GM18907 (cell line): Measurements from ENCODE around the gene CCDC69.
"Not testable (repeated sequence)": the region's sequence is repeated elsewhere in the genome, so short reads cannot be mapped to it uniquely, and the experiment has no call there.

Experiments used
- ATAC-seq: cut with Tn5 transposase; IDR thresholded peaks from one replicate; pipeline ENCODE4 v1.9.1; 2021; ENCODE audit warnings: mild to moderate bottlenecking, moderate library complexity; ENCODE audit not compliant: unreplicated experiment

The CCDC69 gene

DNA sequence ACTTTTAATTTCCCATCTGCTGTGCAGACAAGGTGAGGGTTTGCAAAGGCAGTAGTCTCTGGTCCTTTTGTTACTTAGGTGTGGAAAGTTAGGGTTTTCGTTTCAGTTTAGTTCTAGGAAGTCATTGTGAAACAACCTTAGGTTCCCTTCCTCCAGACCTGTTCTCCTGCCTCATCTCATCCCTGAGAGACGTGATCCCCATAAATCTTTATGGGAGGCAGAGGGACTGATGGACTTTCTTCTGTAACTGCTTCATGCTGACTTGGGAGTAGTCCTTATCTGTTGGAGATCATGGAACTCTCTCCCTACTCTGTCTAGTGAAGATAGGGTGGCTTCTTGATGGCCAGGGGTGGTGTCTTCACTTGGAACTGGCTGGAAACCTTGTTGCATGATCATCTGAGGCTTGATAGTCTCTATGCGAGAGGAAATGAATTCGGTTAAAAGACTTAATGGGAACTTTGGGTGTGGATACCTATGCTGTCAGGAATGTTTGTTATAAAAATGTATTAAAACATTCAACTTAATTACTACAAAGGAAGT, 21.9 kb upstream of the CCDC69 start:
- ATAC-seq = no peak

DNA sequence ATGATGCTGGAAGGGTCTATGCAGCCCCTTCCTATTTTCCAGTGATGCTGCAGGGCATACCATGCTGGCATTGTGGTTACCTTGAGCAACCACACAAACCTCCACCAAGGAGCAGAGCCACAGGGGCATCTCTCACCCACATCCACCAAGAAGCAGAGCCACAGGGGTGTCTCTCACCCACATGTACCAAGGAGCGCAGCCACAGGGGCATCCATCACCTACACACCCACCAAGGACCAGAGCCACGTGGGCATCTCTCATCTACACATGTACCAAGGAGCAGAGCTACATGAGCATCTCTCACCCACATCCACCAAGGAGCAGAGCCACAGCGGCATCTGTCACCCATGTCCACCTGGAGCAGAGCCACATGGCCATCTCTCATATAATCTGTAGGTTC, 20.3 kb upstream of the CCDC69 start:
- ATAC-seq = no peak

DNA sequence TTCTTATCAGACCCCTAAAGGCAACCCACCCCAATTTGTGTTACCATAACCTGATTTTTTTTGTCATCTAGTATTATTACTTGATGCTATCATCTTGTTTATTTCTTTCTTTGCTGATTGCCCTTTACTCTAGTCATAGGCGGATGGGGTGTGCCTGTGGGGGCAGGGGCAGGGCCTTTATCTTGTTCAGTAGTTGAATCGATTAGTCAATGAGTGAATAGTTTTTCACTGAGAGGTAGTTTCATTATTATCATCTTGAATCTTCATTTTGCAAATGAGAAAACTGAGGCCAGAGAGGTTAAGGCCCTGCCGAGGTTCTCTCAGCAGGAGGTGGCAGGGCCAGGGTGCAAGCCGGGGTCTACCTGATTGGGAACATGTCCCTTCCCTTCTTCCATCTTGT, 19.7 kb upstream of the CCDC69 start:
- ATAC-seq = no peak

DNA sequence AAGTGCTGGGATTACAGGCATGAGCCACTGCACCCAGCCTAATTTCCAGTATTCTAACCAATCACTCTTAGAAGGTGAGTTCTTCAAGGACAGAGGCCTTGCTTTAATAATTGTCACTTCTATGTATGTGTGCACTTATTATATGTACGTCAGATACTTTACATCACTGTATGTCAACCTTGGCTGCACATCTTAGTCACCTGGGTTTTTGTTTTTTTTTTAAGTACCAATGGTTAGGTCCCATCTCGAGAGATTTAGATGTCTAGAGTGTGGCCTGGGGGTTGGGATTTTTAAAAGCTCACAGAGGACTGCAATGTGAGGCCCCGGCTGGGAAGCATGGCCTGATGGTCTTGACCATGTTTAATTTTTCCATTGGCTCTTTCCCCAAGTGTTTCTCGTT, 19.2 kb upstream of the CCDC69 start:
- no peak for ATAC-seq

DNA sequence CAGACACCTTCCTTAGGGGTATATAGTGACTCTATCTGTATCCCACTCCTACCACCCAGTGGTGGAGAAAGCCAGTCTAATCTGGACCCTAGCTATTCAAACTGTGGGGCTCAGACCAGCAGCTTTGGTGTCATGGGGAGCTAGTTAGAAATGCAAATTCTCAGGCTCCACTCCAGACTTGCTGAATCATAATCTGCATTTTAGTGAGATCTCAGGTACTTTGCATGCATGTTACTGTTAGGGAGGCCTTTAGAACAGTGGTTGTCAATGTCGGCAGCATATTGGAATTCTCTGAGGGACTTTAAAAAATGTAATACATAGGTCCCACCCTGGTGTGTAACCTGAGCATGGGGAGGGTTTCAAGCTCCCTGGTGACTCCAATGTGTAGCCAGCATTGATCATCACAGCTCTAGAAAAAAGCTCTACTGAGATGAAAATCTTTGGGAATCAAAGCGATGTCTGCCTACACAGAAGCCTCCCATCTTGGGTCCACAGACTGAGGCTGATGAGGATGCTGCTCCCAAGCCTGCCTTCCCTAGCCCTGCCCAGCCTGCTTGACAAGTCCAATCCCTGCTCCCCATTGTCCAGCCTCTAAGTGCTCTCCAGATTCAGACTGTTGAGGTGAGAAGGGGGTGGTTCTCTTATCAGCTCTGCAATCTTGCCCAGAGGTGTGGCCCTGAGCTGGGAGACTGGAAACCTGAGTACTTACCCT, 17.2 kb upstream of the CCDC69 start:
- no peak for ATAC-seq

DNA sequence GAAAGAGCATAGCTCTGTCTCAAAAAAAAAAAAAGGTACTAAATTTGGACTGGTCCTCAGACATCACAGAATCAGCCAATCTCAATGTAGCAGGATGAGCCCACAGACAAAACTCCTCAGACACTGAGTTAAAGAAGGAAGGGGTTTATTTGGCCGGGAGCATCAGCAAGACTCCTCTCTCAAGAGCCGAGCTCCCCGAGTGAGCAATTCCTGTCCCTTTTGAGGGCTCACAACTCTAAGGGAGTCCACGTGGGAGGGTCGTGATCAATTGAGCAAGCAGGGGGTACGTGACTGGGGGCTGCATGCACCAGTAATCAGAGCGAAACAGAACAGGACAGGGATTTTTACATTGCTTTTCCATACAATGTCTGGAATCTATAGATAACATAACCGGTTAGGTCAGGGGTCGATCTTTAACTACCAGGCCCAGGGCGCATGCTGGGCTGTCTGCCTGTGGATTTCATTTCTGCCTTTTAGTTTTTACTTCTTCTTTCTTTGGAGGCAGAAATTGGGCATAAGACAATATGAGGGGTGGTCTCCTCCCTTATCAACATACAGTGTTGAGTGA, 16.5 kb upstream of the CCDC69 start:
- ATAC-seq = not testable (repeated sequence)

DNA sequence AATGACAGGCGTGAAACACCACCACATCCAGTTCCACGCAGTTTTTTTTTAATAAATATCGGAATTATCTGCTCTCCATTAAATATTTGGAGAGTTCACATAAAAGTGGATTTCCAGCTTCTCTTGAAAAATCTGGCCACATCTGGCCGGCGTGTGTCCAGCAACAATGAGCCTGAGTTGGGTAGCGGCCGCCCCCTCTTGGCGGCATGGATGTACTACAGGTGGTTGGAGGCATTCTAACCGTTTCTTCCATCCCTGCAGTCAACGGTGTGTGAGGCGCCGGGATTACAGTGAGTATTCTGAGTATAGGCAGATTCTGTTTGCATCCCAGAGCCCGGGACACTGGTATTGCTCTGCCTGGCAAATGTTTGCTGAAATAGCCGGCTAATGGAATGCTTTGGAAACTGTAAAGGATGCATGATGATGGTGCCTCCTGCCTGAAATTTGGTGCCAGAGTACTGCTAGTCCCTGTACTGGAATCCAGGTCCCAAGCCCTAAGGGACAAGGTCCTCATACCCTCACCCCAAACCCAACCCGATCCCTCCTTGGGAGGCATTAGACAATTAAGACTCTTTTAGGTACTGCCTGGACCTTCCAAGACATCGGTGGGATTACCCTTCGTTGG, 15.5 kb upstream of the CCDC69 start:
- ATAC-seq = peak; percentile 51

DNA sequence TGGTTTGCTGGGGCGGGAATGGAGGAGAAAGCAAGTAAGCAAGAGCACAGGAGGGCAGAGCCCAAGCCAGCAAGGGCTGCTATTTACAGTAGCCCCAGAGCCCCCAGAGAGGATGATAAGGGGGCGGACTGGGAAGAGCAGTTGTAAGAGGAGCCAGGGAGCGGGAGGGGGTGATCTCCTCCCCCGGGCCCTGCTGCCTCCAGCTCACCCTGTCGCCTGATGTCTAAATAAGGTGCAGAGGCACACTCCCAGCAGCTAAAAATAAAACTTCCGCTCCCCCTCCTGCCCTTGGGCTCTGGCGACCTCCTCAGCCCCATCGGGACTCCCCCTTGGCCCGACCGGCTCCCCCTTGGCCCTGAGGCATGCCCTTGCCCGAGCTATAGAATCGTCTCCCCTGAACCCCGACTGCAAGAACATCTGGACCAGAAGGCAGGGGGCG, 14.4 kb upstream of the CCDC69 start:
- ATAC-seq = peak; percentile 62

DNA sequence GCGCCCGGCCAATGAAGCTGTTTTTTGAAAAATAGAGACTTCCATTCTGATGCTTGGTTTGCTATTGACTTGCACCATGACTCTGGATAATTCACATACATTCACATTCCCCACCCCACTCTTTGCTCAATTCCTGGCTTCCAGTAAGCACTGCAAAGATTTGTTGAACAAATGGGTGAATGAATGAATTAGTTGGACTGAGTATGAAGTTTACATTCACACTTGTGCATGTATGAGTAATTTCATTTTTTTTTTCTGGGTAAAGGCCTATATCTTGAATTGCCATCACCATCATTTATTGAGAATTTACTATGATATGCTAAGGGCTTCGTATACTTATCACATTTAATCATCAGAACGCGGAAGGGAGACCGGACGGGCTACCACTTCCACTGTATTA, 13.8 kb upstream of the CCDC69 start:
- no peak for ATAC-seq

DNA sequence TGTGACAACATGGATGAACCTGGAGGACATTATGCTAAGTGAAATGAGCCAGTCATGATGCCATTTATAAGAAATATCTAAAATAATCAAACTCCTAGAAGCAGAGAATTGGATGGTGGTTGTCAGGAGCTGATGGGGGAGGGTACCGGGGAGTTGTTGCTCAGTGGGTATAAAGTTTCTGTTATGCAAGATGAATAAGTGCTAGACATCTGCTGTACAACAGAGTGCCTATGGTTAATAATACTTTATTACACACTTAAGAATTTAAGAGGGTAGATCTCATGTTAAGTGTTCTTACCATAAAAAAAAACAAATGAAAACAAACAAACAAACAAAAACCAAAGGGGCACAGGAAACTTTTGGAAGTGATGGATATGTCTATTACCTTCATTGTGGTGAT, 13.0 kb upstream of the CCDC69 start:
- no peak for ATAC-seq

DNA sequence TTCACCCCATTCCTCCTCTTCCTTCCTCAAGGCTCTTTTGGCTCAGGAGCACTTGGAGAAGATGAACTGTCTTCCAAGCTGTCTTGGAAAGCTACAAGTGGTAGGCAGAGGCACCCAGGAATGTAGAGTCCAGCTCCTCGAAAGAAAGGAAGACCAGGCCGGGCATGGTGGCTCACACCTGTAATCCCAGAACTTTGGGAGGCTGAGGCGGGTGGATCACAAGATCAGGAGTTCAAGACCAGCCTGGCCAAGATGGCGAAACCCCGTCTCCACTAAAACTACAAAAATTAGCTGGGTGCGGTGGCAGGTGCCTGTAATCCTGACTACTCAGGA, 11.3 kb upstream of the CCDC69 start:
- ATAC-seq = not testable (repeated sequence)

DNA sequence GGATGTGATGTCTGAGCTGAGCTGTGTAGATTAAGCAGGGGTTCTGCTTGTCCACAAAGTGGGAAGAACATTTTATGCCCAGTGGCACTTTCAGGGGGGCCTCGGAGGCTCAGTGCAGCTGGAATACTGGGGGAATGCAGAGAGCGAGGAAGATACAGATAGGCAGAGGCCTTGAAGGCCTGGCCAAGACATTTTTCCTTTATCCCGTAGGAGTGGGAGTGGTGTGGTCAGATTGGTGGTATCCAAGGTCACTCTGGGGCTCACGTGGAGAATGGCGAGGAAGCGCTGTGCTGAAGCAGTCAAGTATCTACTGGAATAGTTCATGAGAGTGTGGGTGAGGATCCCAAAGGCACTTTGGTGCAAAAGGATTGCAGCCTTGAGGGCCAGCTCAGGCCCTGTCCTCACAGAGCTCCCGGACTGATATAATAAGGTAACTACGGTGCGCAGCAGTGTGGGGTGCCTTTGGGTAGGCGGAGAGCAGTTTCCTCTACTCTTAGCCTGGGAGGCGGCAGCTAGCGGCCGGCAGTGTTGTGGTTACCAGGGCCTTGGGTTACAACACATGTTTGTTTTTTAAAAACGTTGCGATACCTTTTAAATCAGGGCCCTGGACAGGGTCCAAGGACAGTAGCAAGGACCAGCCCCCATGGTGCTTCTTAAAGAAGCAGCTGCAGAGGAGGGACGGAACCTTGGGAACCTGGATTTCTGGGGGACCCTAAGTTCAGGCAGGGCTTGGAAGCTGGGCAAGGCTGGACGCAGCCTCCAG, 10.8 kb upstream of the CCDC69 start:
- peak; percentile 64 for ATAC-seq

DNA sequence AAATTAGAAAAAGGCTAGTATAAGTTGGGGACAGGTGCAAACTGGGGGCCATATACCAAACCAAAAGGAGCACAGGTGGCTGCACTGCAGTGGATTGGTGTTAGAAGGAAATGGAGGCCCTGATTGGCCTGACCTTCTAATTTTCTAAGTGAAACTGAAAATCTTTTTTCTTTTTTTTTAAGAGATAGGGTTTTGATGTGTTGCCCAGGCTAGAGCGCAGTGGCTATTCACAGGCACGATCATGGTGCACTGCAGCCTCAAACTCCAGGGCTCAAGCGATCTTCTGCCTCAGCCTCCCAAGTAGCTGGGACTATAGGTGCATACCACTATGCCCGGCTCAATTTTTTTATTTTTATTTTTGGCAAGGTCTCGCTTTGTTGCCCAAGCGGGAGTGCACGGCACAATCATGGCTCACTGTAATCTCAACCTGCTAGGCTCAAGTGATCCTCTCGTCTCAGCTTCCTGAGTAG, 9.8 kb upstream of the CCDC69 start:
- ATAC-seq = peak; percentile 60

DNA sequence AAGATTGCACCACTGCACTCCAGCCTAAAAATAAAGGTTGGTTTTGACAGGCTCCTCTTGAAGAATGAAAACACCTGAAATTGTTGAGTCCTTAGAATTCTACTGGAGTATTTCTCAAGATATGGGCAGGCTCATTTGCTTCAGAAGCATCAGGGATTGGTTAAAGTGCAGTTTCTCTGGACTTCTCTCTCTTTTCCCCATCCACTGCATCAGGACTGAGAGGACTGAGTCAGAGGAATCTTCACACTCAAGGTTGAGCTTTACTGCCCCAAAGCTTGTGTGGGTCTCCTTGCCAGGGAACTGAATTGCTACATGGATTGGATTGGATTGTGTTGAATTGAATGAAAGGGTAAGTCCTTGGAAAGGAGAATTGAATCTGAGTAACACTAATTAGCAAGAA, 7.5 kb upstream of the CCDC69 start:
- ATAC-seq = no peak

DNA sequence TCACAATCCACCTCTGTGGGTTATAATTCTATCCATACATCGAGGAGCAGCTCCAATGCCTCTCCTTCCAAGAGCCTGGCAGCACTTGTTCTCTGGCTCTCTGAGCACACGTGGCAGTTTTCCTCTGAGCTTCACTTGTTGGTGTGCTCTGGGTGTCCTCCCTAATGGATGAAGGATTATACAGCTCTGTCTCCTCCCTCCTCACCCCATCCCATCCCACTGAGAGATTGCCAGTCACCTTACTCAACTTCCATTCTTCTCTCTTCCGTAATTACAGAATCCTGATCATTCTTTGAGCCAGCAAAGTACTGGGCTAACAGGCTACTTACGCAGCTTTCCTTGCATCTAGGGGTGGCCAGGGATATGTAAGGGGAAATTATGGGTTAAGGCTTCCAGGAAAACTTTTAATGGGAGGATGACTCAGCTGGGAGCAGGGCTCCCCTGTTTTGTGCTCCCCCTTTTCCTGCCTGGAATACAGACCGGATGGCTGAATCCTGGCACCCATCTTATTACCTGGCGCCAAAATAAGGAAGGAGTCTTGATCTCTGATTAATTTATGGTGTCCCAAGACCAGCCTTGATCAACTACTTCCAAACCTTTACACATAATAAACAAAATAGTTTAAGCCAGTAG, 6.3 kb upstream of the CCDC69 start:
- ATAC-seq = no peak

DNA sequence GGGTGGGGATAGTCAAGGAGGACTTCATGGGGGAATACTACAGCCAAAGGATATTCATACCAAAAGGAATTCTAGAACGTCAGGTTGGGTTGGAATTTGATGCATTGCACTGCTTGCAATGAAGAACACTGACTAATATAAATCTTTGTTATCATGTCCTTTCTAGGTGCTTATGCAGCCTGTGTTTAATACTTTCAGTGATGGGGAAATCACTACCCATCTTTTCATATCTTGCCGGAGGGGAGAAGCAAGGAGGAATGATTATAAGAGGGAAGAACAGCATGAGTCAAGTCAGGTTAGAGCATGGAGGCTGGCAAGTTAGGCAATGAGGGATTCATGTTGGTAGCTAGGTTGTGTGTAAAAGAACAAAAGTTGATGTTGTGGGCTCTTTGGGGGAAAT, 5.1 kb upstream of the CCDC69 start:
- ATAC-seq = no peak

DNA sequence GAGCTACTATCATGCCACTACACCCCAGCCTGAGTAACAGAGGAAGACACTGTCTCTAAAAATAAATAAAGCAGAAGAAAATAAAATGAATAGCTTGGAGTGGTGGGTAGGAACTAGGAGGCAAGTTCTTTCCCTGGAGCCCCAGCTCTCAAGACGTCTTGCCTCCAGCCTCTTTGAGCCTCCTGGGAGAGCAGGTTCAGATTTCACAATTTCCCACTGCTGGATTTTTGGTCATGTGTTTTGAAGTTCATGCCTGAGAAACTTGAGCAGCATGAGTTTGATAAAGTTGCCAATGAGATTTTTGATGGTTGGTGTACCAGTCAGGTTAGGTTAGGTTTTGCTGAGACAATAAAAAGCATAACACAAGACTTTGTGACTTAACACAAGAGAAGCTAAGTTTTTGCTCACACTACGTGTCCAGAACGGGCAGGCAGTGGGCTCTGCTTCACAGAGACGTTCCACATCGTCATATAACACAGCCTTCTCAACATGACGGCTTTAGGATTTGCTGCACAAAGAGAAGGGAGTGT, 4.1 kb upstream of the CCDC69 start:
- no peak for ATAC-seq

DNA sequence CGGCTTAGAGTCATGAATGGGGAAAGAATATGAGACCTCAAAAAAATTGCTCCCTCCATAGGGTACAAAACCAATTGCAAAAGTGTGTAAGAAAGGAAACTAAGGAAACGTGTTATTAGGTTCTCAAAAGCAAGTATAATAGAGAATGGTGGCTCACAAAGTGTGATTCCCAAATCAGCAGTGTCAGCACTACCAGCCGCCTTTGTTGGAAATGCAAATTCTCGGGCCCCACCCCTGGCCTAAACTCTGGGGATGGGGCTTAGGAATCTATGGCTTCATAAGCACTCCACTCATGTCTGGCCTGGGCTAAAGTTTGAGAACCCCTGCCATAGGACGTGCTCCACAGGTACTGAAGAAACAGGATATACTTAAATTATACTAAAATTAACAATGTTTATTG, 1.6 kb upstream of the CCDC69 start:
- ATAC-seq = no peak

DNA sequence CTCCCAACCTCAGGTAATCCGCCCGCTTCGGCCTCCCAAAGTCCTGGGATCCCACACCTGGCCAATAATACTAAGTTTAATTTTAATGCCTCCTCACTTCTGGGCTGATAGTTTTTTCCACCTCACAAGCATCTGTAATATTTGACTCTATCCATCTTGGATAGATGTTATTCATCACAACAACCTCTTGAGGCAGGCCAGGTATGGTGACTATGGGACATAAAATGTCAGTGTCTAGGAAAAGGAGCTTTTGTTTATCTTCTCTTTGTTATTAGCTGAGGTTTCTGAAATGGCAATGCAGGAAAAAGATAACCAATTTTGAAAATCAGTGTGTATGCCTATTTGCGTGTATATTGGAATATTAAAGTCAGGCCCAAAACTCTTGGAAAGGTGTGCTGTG, 1.2 kb upstream of the CCDC69 start:
- no peak for ATAC-seq

DNA sequence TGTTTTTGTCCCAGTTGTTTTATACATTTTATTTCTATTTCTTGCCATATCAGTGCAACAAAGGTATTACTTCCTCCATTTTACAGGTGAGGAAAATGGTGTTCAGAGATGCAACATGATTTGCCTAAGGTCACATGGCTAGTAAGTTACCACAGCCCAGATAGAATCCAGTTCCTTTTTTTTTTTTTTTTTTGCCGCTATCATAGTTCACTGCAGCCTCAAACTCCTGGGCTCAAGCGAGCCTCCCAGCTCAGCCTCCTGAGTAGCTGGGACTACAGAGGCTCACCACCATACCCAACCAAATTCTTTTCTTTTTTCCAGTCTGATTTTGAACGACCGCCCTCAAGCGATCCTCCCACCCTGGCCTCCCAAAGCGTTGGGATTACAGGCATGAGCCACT, 480 bp upstream of the CCDC69 start:
- no peak for ATAC-seq
